Measurements from ENCODE around the gene MYO7B. TPM values are rescaled to one million over a fixed set of nuclear protein-coding genes. Genes with fewer than 3 reads are reported as not detected.

Gene MYO7B
- 1,000 to 10,000 TPM in 1 of 4 donors, 100 to 1,000 TPM in 3; 214 to 1,039 (median 594) TPM for total RNA-seq

- H3K36me3 ChIP-seq, result no peaks in the 10 kb centered on the region
- peak within 1 kb of the TSS in 3 of 4 donors; percentile 91 to 96 (median 96) for H3K27ac ChIP-seq
- H3K4me1 ChIP-seq, result peaks cover 0 to 9% (median 1%) of the 10 kb centered on the region in 4 donors
- H3K4me3 ChIP-seq, result peak within 1 kb of the TSS in 3 of 4 donors; percentile 41 to 68 (median 63)
- peak in 2 of 3 donors; percentile 91 to 92 for DNase-seq
- H3K9me3 ChIP-seq, result no peaks in the 10 kb centered on the region
- H3K27me3 ChIP-seq, result no peaks in the 10 kb centered on the region
- TF ChIP-seq POLR2A (IDR thresholded peaks at IDR 0.05), result peak; percentile 97 to 98
- TF ChIP-seq, protein P1, sequence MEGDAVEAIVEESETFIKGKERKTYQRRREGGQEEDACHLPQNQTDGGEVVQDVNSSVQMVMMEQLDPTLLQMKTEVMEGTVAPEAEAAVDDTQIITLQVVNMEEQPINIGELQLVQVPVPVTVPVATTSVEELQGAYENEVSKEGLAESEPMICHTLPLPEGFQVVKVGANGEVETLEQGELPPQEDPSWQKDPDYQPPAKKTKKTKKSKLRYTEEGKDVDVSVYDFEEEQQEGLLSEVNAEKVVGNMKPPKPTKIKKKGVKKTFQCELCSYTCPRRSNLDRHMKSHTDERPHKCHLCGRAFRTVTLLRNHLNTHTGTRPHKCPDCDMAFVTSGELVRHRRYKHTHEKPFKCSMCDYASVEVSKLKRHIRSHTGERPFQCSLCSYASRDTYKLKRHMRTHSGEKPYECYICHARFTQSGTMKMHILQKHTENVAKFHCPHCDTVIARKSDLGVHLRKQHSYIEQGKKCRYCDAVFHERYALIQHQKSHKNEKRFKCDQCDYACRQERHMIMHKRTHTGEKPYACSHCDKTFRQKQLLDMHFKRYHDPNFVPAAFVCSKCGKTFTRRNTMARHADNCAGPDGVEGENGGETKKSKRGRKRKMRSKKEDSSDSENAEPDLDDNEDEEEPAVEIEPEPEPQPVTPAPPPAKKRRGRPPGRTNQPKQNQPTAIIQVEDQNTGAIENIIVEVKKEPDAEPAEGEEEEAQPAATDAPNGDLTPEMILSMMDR (IDR thresholded peaks at IDR 0.05), result peak in 3 of 6 experiments; percentile 48 to 63 (median 52)
Measured at GRCh38 chr2:127535422-127535901, at the start of gene MYO7B. TSS of gene MYO7B (plus strand) at chr2:127535683. CDS start at chr2:127559723, 24,040 bp downstream.

DNA sequence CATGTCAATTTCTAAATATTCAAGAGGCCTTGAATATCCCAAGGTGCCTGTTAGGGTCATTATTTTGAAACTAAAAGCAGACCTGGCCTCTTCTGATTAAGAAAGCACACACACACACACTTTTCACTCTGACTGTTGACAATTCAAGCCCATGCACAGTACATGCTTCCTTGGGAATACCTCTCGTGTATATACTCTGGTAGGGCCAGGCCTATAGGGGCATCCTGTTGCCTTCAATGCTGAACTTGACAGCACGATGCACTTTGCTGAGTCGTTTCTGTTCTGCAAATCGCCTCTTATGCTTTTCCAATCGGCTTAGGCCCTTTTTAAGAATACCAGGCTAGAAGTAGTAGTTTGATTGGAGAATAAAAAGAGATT lies 49.8 kb upstream of the MYO7B start:
- H3K36me3 ChIP-seq, result peaks cover 0 to 95% (median 0%) of the 10 kb centered on the region in 3 donors
- H3K27me3 ChIP-seq, result no peaks in the 10 kb centered on the region
- no peak overlapping the region for H3K27ac ChIP-seq
- H3K4me3 ChIP-seq, result no peak overlapping the region
- no peak for DNase-seq
- TF ChIP-seq, protein P1 (IDR thresholded peaks at IDR 0.05), result no peak
- no peak for TF ChIP-seq POLR2A (IDR thresholded peaks at IDR 0.05)
- no peaks in the 10 kb centered on the region for H3K9me3 ChIP-seq
- H3K4me1 ChIP-seq, result no peaks in the 10 kb centered on the region

DNA sequence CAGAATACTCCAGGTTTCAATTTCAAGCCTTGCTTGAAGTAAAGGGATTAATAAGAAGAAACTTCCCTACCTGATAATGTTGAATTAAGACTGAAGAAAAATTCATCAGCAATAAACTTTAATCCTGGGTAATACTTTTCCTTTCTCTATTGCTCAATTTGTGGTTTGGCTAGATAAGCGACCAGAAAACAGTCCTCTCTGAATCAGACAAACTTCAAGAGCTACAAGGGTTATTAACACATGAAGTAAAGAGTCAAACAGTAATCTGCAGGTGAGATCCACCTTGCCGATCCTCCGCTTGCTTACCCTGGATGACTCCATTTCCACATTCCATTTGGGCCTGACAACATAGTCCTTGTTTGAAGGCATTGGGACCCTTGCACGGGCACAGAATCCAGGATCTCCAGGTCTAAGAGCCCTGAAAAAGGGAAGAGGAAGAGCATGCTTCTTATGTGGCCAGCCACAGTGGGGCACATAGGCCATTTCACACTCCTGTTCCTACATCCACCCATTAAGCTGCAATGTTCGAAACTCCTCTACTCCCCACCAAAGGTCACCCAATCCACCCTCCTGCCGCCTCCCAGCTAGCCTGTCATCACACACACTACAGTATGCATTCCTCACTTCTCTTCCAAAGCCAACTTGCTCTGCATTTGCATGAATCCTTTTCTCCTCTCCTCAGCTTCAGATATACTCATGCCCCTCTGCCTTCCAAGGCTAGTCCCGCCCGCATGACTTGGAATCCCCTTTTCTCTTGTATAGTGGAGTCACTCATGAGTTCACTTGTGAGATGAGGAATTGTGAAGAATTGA lies 49.0 kb upstream of the MYO7B start:
- H3K27ac ChIP-seq, result no peak overlapping the region
- no peaks in the 10 kb centered on the region for H3K9me3 ChIP-seq
- H3K4me1 ChIP-seq, result no peaks in the 10 kb centered on the region
- H3K27me3 ChIP-seq, result no peaks in the 10 kb centered on the region
- TF ChIP-seq POLR2A (IDR thresholded peaks at IDR 0.05), result no peak
- TF ChIP-seq, protein P1 (IDR thresholded peaks at IDR 0.05), result no peak
- no peak for DNase-seq
- H3K36me3 ChIP-seq, result peaks cover 0 to 93% (median 0%) of the 10 kb centered on the region in 3 donors
- no peak overlapping the region for H3K4me3 ChIP-seq

DNA sequence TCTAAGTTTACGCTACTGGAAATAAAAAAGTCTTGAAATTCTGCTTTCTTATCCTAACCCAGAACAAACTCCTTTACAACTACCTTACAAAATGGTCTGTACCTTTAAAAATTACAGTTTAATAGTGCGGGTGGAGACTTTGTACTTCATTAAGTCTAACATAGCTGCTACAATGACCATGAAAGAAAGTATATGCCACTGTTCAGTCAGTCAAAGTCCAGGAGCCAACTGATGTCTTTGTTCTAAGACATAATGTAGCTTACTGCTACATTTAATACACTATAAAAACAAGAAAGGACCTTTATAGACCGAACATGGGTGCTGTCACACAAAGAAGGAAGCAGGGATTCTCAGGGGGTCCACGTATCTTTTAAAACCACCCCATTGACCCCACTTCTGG lies 45.2 kb upstream of the MYO7B start:
- Histone ChIP-seq H3K36me3 (peaks cover 0 to 97% (median 0%) of the 10 kb centered on the region in 3 donors), H3K4me1 (no peaks in the 10 kb centered on the region), H3K4me3 (no peak overlapping the region), H3K27ac (peak overlapping the region in 1 of 4 donors; percentile 27), H3K27me3 (no peaks in the 10 kb centered on the region), H3K9me3 (no peaks in the 10 kb centered on the region)
- TF ChIP-seq, protein P1 (IDR thresholded peaks at IDR 0.05), result peak in 2 of 6 experiments; percentile 5
- no peak for TF ChIP-seq POLR2A (IDR thresholded peaks at IDR 0.05)
- no peak for DNase-seq

DNA sequence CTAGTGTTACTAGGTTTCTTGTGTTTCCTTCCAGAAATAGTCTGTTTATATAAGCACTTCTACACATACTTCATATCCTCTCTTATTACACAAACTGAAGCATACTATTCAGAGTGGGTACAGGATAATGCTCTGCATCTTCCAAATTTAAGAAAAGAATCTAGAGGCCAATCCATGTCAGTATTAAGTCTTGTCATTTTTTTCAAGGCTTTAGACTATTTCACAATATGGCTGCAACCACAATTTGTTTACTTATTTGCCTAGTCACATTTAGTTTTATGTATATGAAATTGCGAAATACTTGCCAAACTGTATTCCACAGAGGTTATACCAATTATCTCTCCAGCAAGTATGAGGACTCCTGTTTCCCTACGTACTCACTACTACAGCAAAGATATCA lies 37.1 kb upstream of the MYO7B start:
- no peaks in the 10 kb centered on the region for H3K27me3 ChIP-seq
- peaks cover 0 to 98% (median 0%) of the 10 kb centered on the region in 3 donors for H3K36me3 ChIP-seq
- no peaks in the 10 kb centered on the region for H3K4me1 ChIP-seq
- no peak overlapping the region for H3K27ac ChIP-seq
- no peaks in the 10 kb centered on the region for H3K9me3 ChIP-seq
- no peak overlapping the region for H3K4me3 ChIP-seq
- DNase-seq, result no peak
- TF ChIP-seq, protein P1 (IDR thresholded peaks at IDR 0.05), result no peak
- TF ChIP-seq POLR2A (IDR thresholded peaks at IDR 0.05), result no peak

Data from Peyer's patch (tissue), 4 donors.